Esophagus mucosa (tissue), 1 donor: ENCODE data around the gene LRRC3. TPM values are rescaled to one million over a fixed set of nuclear protein-coding genes. Genes with fewer than 3 reads are reported as not detected.

Source experiments
- total RNA-seq: library from RNA; stranded (reverse); gene quantifications from one replicate; pipeline ENCODE4 v1.2.4, GENCODE V29; 2023
- donor health status: DM: yes; HTN: yes; CAD: no.

The LRRC3 gene
- total RNA-seq, 1 donor from 2014 or later, result 0.72 TPM

Other genes starting within 250 kb of the LRRC3 start
- gene ICOSLG, start 214.6 kb upstream of the LRRC3 start, total RNA-seq, result 2.6 TPM
- gene DNMT3L, start 193.6 kb upstream of the LRRC3 start, total RNA-seq, result not detected
- gene AIRE, start 169.6 kb upstream of the LRRC3 start, total RNA-seq, result not detected
- gene PFKL, start 155.5 kb upstream of the LRRC3 start, total RNA-seq, result 104 TPM
- 7.1 TPM for gene CFAP410, start 116.1 kb upstream of the LRRC3 start, total RNA-seq
- gene TRPM2, start 101.9 kb upstream of the LRRC3 start, total RNA-seq, result 1.2 TPM
- not detected for gene KRTAP10-1, start 84.7 kb downstream of the LRRC3 start, total RNA-seq
- not detected for gene KRTAP10-2, start 96.0 kb downstream of the LRRC3 start, total RNA-seq
- not detected for gene KRTAP10-3, start 103.3 kb downstream of the LRRC3 start, total RNA-seq
- gene KRTAP10-4, start 118.2 kb downstream of the LRRC3 start, total RNA-seq, result not detected
- gene KRTAP10-5, start 125.1 kb downstream of the LRRC3 start, total RNA-seq, result not detected
- gene KRTAP10-6, start 137.0 kb downstream of the LRRC3 start, total RNA-seq, result not detected
- not detected for gene KRTAP10-7, start 145.1 kb downstream of the LRRC3 start, total RNA-seq
- gene KRTAP10-8, start 156.6 kb downstream of the LRRC3 start, total RNA-seq, result not detected
- gene KRTAP10-9, start 171.6 kb downstream of the LRRC3 start, total RNA-seq, result not detected
- gene KRTAP10-10, start 181.8 kb downstream of the LRRC3 start, total RNA-seq, result not detected
- not detected for gene KRTAP10-11, start 190.9 kb downstream of the LRRC3 start, total RNA-seq
- gene KRTAP12-4, start 199.1 kb downstream of the LRRC3 start, total RNA-seq, result not detected
- not detected for gene KRTAP12-3, start 202.4 kb downstream of the LRRC3 start, total RNA-seq
- not detected for gene KRTAP12-2, start 211.4 kb downstream of the LRRC3 start, total RNA-seq
- not detected for gene KRTAP12-1, start 226.7 kb downstream of the LRRC3 start, total RNA-seq
- gene KRTAP10-12, start 241.7 kb downstream of the LRRC3 start, total RNA-seq, result not detected